ENCODE data around the gene ATP6AP1. TPM values are rescaled to one million over a fixed set of nuclear protein-coding genes. Genes with fewer than 3 reads are reported as not detected.
A peak's percentile ranks its signal among the peaks of the same experiment; 100 is the strongest.

The ATP6AP1 gene
- total and polyA plus RNA-seq, 9 of the 15 experiments (the other 6 are each of a cell fraction or from before 2014, with no cell fraction given), result 8.3 to 90.5 (median 52.9) TPM

DNA sequence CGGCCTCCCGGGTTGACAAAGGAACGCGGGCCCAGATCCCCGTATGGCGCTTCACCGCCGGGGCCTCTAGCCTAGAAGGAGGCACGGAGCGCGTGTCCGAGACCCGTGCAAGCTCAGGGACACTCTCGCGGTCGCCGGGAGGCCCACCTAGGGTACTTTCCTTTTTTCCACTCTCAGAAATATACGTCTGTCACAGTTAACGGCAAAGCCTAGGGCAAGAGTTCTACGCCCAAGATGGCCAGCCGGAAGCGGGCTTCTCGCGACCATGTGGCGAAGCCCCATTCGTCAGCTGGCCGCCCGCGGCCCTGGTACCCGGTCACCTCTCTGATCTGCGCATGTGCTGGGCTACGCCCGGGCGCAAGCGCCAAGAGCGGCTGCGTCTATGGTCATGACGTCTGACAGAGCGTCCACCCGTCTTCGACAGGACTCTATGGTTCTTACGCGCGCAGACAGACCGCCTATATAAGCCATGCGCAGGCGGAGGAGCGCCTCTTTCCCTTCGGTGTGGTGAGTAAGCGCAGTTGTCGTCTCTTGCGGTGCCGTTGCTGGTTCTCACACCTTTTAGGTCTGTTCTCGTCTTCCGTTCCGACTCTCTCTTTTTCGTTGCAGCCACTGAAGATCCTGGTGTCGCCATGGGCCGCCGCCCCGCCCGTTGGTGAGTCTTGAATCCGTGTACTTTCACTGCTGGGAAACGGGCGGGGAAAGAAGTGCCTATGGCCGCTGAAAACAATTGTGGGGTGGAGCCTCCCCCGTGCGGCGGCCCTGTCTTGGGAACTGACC is 30.4 kb upstream of the ATP6AP1 start, which contains the start of gene RPL10 (continued):
- peak; percentile 33 for TF ChIP-seq VEZF1 (CRISPR knock-in tag; IDR thresholded peaks at IDR 0.05)
- TF ChIP-seq HNRNPL (IDR thresholded peaks at IDR 0.05; ENCODE audit: low read depth, low read length), result peak; percentile 30
- TF ChIP-seq ZBTB34 (CRISPR knock-in tag; IDR thresholded peaks at IDR 0.05), result no peak
- peak; percentile 89 for TF ChIP-seq FOXK1 (CRISPR knock-in tag; IDR thresholded peaks at IDR 0.05; ENCODE audit: borderline replicate concordance)
- peak; percentile 52; the same call in 1 of the 2 replicates for TF ChIP-seq THRB (CRISPR knock-in tag; conservative IDR thresholded peaks at IDR 0.05)
- 0 out of 2 replicates have a peak, but pooled peaks have one; percentile 19 for TF ChIP-seq SIN3B (IDR thresholded peaks at IDR 0.05; ENCODE audit: low read depth)
- peak; percentile 75 for TF ChIP-seq MTA1 (IDR thresholded peaks at IDR 0.05; ENCODE audit: borderline replicate concordance)
- no peak for TF ChIP-seq TCF3 (CRISPR knock-in tag; IDR thresholded peaks at IDR 0.05)
- TF ChIP-seq NFRKB (IDR thresholded peaks at IDR 0.05; ENCODE audit: low read depth), result peak; percentile 85
- TF ChIP-seq KDM4B (IDR thresholded peaks at IDR 0.05; ENCODE audit: borderline replicate concordance in 2 of 2, low read depth in 1 of 2), result peak in 1 of 2 experiments; percentile 40; a peak in 1 of 4 replicates
- TF ChIP-seq BCL6 (CRISPR knock-in tag; IDR thresholded peaks at IDR 0.05), result no peak
- peak; percentile 2 to 60; a peak in 2 of 4 replicates for TF ChIP-seq MAZ (CRISPR knock-in tag; conservative IDR thresholded peaks at IDR 0.05 in 1 of 2, IDR thresholded peaks at IDR 0.05 in 1 of 2)
- TF ChIP-seq ZNF146 (CRISPR knock-in tag; IDR thresholded peaks at IDR 0.05; ENCODE audit: unreplicated experiment), result no peak
- no peak for TF ChIP-seq MECOM (CRISPR knock-in tag; IDR thresholded peaks at IDR 0.05)
- peak; percentile 89 for TF ChIP-seq ETV1 (tag; conservative IDR thresholded peaks at IDR 0.05; ENCODE audit: low read depth)
- TF ChIP-seq ETV5 (CRISPR knock-in tag; IDR thresholded peaks at IDR 0.05; ENCODE audit: low read depth), result peak; percentile 94
- 0 out of 2 replicates have a peak, but pooled peaks have one; percentile 5 for TF ChIP-seq MAFF (IDR thresholded peaks at IDR 0.05; ENCODE audit: low read length)
- TF ChIP-seq, protein P1, sequence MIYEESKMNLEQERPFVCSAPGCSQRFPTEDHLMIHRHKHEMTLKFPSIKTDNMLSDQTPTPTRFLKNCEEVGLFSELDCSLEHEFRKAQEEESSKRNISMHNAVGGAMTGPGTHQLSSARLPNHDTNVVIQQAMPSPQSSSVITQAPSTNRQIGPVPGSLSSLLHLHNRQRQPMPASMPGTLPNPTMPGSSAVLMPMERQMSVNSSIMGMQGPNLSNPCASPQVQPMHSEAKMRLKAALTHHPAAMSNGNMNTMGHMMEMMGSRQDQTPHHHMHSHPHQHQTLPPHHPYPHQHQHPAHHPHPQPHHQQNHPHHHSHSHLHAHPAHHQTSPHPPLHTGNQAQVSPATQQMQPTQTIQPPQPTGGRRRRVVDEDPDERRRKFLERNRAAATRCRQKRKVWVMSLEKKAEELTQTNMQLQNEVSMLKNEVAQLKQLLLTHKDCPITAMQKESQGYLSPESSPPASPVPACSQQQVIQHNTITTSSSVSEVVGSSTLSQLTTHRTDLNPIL (CRISPR knock-in tag; IDR thresholded peaks at IDR 0.05), result no peak
- peak; percentile 99 for TF ChIP-seq MTA3 (IDR thresholded peaks at IDR 0.05; ENCODE audit: borderline replicate concordance)
- TF ChIP-seq CTCF (IDR thresholded peaks at IDR 0.05 in 2 of 3, conservative IDR thresholded peaks at IDR 0.05 in 1 of 3; ENCODE audit: insufficient read depth in 2 of 3, low read depth in 1 of 3, low read length in 3 of 3), result 0 out of 6 replicates have a peak, but pooled peaks of 1 of the 3 experiments have one; percentile 19

Measured in K562 (cell line).